K562 (cell line): ENCODE data around the gene KRT36.

ENCODE experiments used
- HDAC6 ChIP-seq: IDR thresholded peaks from 2 replicates; pipeline ENCODE4 v1.6.1; 2012; ENCODE audit warnings: low read depth, mild to moderate bottlenecking, control low read depth, inconsistent platforms, low read length, moderate library complexity
- SMARCA5 ChIP-seq: fragments of 450-650 bp; IDR thresholded peaks from 2 replicates; pipeline ENCODE4 v1.6.1; 2016
- TAF1 ChIP-seq: IDR thresholded peaks from 2 replicates; pipeline ENCODE4 v1.6.1; 2011; ENCODE audit warnings: mild to moderate bottlenecking, low read length, moderate library complexity; ENCODE audit not compliant: insufficient read depth, control insufficient read depth, severe bottlenecking; ENCODE audit errors: extremely low read depth
- TARDBP ChIP-seq: fragments of 450-650 bp; IDR thresholded peaks from 2 replicates; pipeline ENCODE4 v1.6.1; 2016
- TF ChIP-seq, protein P1 (sequence below): fragments of 250-450 bp; sonication (Bioruptor Pico); IDR thresholded peaks from 2 replicates; pipeline ENCODE4 v1.5.0; 2021
- TF ChIP-seq, protein P2 (sequence below): fragments of 250-450 bp; sonication (Bioruptor Pico); IDR thresholded peaks from 2 replicates; pipeline ENCODE4 v1.5.0; 2022; ENCODE audit warnings: mild to moderate bottlenecking
- TF ChIP-seq, protein P3 (sequence below): sonication (generic); formaldehyde crosslinking; IDR thresholded peaks from 2 replicates; pipeline ENCODE4 v1.5.0; 2020; ENCODE audit warnings: missing genetic modification reagents

DNA sequence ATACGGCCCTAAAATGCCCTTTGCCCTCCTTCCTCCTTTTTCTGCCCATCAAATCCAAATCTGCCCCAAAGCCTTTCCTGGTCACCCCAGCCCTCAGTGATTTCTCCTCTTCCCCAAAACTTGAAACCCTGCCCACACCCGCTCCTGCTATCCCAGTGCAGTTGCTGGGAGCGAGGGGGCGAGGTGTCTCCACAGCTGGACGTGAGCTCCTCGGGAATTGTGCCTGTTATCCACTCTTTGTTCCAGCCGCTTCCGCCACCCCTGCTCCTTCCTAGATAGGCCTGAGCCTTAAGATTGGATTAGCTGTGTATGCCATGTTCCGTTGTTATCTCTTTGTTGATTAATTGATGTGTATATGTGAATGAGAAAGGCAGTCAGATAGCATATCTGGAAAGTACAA is 6.2 kb downstream of the KRT36 start:
- TF ChIP-seq, protein P1, sequence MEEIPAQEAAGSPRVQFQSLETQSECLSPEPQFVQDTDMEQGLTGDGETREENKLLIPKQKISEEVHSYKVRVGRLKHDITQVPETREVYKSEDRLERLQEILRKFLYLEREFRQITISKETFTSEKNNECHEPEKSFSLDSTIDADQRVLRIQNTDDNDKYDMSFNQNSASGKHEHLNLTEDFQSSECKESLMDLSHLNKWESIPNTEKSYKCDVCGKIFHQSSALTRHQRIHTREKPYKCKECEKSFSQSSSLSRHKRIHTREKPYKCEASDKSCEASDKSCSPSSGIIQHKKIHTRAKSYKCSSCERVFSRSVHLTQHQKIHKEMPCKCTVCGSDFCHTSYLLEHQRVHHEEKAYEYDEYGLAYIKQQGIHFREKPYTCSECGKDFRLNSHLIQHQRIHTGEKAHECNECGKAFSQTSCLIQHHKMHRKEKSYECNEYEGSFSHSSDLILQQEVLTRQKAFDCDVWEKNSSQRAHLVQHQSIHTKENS (CRISPR knock-in tag): no peak
- TF ChIP-seq SMARCA5 (no peak), TAF1 (no peak), TARDBP (no peak), HDAC6 (no peak)
- TF ChIP-seq, protein P2, sequence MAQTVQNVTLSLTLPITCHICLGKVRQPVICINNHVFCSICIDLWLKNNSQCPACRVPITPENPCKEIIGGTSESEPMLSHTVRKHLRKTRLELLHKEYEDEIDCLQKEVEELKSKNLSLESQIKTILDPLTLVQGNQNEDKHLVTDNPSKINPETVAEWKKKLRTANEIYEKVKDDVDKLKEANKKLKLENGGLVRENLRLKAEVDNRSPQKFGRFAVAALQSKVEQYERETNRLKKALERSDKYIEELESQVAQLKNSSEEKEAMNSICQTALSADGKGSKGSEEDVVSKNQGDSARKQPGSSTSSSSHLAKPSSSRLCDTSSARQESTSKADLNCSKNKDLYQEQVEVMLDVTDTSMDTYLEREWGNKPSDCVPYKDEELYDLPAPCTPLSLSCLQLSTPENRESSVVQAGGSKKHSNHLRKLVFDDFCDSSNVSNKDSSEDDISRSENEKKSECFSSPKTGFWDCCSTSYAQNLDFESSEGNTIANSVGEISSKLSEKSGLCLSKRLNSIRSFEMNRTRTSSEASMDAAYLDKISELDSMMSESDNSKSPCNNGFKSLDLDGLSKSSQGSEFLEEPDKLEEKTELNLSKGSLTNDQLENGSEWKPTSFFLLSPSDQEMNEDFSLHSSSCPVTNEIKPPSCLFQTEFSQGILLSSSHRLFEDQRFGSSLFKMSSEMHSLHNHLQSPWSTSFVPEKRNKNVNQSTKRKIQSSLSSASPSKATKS (CRISPR knock-in tag): no peak
- TF ChIP-seq, protein P3, sequence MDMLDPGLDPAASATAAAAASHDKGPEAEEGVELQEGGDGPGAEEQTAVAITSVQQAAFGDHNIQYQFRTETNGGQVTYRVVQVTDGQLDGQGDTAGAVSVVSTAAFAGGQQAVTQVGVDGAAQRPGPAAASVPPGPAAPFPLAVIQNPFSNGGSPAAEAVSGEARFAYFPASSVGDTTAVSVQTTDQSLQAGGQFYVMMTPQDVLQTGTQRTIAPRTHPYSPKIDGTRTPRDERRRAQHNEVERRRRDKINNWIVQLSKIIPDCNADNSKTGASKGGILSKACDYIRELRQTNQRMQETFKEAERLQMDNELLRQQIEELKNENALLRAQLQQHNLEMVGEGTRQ (CRISPR knock-in tag): no peak
